ENCODE measurements around the gene KIRREL1. TPM values are rescaled to one million over a fixed set of nuclear protein-coding genes. Genes with fewer than 3 reads are reported as not detected.

Gene KIRREL1
- total RNA-seq, 1 donor from 2014 or later, result 195 TPM

DNA sequence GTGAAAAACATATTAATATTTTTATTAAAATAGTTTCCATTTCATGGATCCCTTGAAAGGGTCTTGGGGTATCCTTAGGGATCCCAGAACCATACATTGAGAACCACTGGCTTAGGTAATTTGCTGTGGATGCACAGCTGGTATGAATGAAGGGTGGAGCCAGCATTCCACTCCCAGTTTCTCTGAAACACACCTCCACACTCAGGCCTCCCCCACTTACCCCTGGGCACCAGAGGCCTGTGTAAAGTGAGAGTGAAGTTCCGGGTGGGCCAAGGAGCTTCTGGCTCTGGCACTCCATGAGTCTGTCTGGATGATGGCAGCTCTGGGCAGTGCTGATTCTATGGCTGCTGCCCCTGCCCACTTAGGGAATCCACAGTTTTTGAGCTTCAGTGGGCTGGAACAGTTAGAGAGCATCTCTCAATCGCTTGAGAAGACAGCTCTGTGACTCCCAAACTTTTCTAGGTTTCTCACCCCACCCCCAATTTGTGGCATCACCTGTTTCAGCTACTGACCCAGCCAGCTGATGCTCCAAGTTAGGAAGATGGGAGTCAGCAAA is 129.5 kb downstream of the KIRREL1 start:
- Mint-ChIP-seq H3K27me3 (ENCODE audit: low read depth, unreplicated experiment) (peaks cover 22% of the 10 kb centered on the region), H3K9me3 (ENCODE audit: unreplicated experiment) (no peaks in the 10 kb centered on the region), H3K36me3 (ENCODE audit: low read depth, unreplicated experiment) (no peaks in the 10 kb centered on the region), H3K4me1 (ENCODE audit: low read depth, unreplicated experiment) (peaks cover 5% of the 10 kb centered on the region), H3K4me3 (ENCODE audit: unreplicated experiment) (no peak overlapping the region), H3K27ac (ENCODE audit: unreplicated experiment) (no peak overlapping the region)
- no peak overlapping the region for H3K4me3 ChIP-seq (ENCODE audit: insufficient read depth, low read depth, low read length)
- TF ChIP-seq, protein P1, sequence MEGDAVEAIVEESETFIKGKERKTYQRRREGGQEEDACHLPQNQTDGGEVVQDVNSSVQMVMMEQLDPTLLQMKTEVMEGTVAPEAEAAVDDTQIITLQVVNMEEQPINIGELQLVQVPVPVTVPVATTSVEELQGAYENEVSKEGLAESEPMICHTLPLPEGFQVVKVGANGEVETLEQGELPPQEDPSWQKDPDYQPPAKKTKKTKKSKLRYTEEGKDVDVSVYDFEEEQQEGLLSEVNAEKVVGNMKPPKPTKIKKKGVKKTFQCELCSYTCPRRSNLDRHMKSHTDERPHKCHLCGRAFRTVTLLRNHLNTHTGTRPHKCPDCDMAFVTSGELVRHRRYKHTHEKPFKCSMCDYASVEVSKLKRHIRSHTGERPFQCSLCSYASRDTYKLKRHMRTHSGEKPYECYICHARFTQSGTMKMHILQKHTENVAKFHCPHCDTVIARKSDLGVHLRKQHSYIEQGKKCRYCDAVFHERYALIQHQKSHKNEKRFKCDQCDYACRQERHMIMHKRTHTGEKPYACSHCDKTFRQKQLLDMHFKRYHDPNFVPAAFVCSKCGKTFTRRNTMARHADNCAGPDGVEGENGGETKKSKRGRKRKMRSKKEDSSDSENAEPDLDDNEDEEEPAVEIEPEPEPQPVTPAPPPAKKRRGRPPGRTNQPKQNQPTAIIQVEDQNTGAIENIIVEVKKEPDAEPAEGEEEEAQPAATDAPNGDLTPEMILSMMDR (IDR thresholded peaks at IDR 0.05; ENCODE audit: insufficient read depth, low read depth, low read length), result no peak
- TF ChIP-seq EZH2 (IDR thresholded peaks at IDR 0.05; ENCODE audit: insufficient read depth, low read length), result no peak
- no peak overlapping the region for H3K9ac ChIP-seq (ENCODE audit: low read length)
- no peaks in the 10 kb centered on the region for H4K20me1 ChIP-seq (ENCODE audit: insufficient read depth, low read length)
- no peak overlapping the region for H3K4me2 ChIP-seq (ENCODE audit: low read length)
- no peak for DNase-seq (ENCODE audit: low read depth)
- no peaks in the 10 kb centered on the region for H3K36me3 ChIP-seq (ENCODE audit: insufficient read depth, low read length)
- peaks cover 19% of the 10 kb centered on the region for H3K27me3 ChIP-seq (ENCODE audit: insufficient read depth, low read length)
- H3K9me3 ChIP-seq (ENCODE audit: insufficient read depth, low read depth, low read length), result no peaks in the 10 kb centered on the region
- no peak for FAIRE-seq
- H2AFZ ChIP-seq (ENCODE audit: low read depth, low read length), result no peak overlapping the region
- no peaks in the 10 kb centered on the region for H3K4me1 ChIP-seq (ENCODE audit: insufficient read depth, low read length)
- H3K27ac ChIP-seq (ENCODE audit: low read depth, low read length), result no peak overlapping the region
- no peaks in the 10 kb centered on the region for H3K79me2 ChIP-seq (ENCODE audit: insufficient read depth, low read length)

DNA sequence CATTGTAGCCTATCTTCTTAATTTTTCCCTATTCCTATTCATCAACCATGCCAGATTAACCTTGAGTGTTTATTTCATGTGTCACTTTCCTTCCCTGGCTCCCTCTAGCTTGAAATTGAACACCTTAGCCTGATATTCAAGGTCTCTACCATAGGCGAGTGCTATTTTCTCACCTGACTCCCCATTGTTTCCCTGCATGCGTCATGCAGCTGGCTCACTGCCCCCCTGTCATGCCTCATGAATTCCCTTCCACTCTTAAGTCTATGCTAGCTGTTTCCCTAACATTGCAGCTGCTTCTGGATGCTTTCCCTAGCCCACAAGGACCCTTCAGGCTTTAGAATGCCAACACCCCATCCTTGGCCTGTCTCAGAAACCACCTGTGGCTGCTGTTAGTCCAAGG is 130.6 kb downstream of the KIRREL1 start:
- no peaks in the 10 kb centered on the region for H3K4me1 ChIP-seq (ENCODE audit: insufficient read depth, low read length)
- FAIRE-seq, result no peak
- H2AFZ ChIP-seq (ENCODE audit: low read depth, low read length), result no peak overlapping the region
- H3K9me3 Mint-ChIP-seq (ENCODE audit: unreplicated experiment), result no peaks in the 10 kb centered on the region
- TF ChIP-seq, protein P1 (IDR thresholded peaks at IDR 0.05; ENCODE audit: insufficient read depth, low read depth, low read length), result no peak
- no peak for TF ChIP-seq EZH2 (IDR thresholded peaks at IDR 0.05; ENCODE audit: insufficient read depth, low read length)
- H3K36me3 ChIP-seq (ENCODE audit: insufficient read depth, low read length), result no peaks in the 10 kb centered on the region
- no peak overlapping the region for H3K4me3 Mint-ChIP-seq (ENCODE audit: unreplicated experiment)
- no peaks in the 10 kb centered on the region for H3K79me2 ChIP-seq (ENCODE audit: insufficient read depth, low read length)
- H3K4me1 Mint-ChIP-seq (ENCODE audit: low read depth, unreplicated experiment), result peaks cover 5% of the 10 kb centered on the region
- H4K20me1 ChIP-seq (ENCODE audit: insufficient read depth, low read length), result no peaks in the 10 kb centered on the region
- no peak overlapping the region for H3K4me2 ChIP-seq (ENCODE audit: low read length)
- no peak overlapping the region for H3K27ac Mint-ChIP-seq (ENCODE audit: unreplicated experiment)
- peaks cover 19% of the 10 kb centered on the region for H3K27me3 Mint-ChIP-seq (ENCODE audit: low read depth, unreplicated experiment)
- H3K9ac ChIP-seq (ENCODE audit: low read length), result no peak overlapping the region
- peaks cover 15% of the 10 kb centered on the region for H3K27me3 ChIP-seq (ENCODE audit: insufficient read depth, low read length)
- DNase-seq (ENCODE audit: low read depth), result peak; percentile 36
- no peak overlapping the region for H3K4me3 ChIP-seq (ENCODE audit: insufficient read depth, low read depth, low read length)
- H3K27ac ChIP-seq (ENCODE audit: low read depth, low read length), result no peak overlapping the region
- no peaks in the 10 kb centered on the region for H3K36me3 Mint-ChIP-seq (ENCODE audit: low read depth, unreplicated experiment)
- no peaks in the 10 kb centered on the region for H3K9me3 ChIP-seq (ENCODE audit: insufficient read depth, low read depth, low read length)

DNA sequence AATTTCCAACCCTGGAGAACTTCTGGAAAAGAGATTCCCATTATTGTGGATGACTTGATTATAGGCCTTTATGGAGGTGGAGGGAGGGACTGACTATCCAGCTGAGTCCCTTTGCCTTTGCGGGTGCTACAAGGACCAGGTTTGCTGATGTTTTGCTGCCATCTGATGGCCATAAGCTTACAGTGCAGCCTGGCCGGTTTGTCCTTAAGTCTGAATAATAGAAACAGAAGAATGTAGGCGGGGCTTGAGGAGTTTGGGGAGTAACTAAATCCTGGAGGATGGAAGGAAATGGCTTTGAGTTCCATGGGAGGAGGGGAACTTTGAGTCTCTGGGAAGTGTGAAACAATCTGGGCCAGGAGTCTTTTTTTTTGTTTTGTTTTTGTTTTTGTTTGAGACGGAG is 131.6 kb downstream of the KIRREL1 start:
- Mint-ChIP-seq H3K27me3 (ENCODE audit: low read depth, unreplicated experiment) (peaks cover 15% of the 10 kb centered on the region), H3K4me3 (ENCODE audit: unreplicated experiment) (no peak overlapping the region), H3K27ac (ENCODE audit: unreplicated experiment) (no peak overlapping the region), H3K36me3 (ENCODE audit: low read depth, unreplicated experiment) (no peaks in the 10 kb centered on the region), H3K9me3 (ENCODE audit: unreplicated experiment) (no peaks in the 10 kb centered on the region), H3K4me1 (ENCODE audit: low read depth, unreplicated experiment) (peaks cover 5% of the 10 kb centered on the region)
- H3K9ac ChIP-seq (ENCODE audit: low read length), result no peak overlapping the region
- TF ChIP-seq EZH2 (IDR thresholded peaks at IDR 0.05; ENCODE audit: insufficient read depth, low read length), result no peak
- TF ChIP-seq, protein P1 (IDR thresholded peaks at IDR 0.05; ENCODE audit: insufficient read depth, low read depth, low read length), result peak; percentile 99
- no peaks in the 10 kb centered on the region for H3K9me3 ChIP-seq (ENCODE audit: insufficient read depth, low read depth, low read length)
- no peaks in the 10 kb centered on the region for H3K79me2 ChIP-seq (ENCODE audit: insufficient read depth, low read length)
- no peaks in the 10 kb centered on the region for H3K36me3 ChIP-seq (ENCODE audit: insufficient read depth, low read length)
- no peak overlapping the region for H3K4me3 ChIP-seq (ENCODE audit: insufficient read depth, low read depth, low read length)
- no peak overlapping the region for H3K27ac ChIP-seq (ENCODE audit: low read depth, low read length)
- H3K27me3 ChIP-seq (ENCODE audit: insufficient read depth, low read length), result peaks cover 7% of the 10 kb centered on the region
- no peak overlapping the region for H2AFZ ChIP-seq (ENCODE audit: low read depth, low read length)
- no peak overlapping the region for H3K4me2 ChIP-seq (ENCODE audit: low read length)
- no peaks in the 10 kb centered on the region for H3K4me1 ChIP-seq (ENCODE audit: insufficient read depth, low read length)
- DNase-seq (ENCODE audit: low read depth), result peak; percentile 79
- peak; percentile 49 for FAIRE-seq
- H4K20me1 ChIP-seq (ENCODE audit: insufficient read depth, low read length), result no peaks in the 10 kb centered on the region
